GM18907 (cell line): Measurements from ENCODE around the gene KCNIP4.

Experiments used
- ATAC-seq: cut with Tn5 transposase; IDR thresholded peaks from one replicate; pipeline ENCODE4 v1.9.1; 2021; ENCODE audit warnings: mild to moderate bottlenecking, moderate library complexity; ENCODE audit not compliant: unreplicated experiment

Gene KCNIP4

GRCh38 chr4:21699446-21699845 is 249.1 kb downstream of the KCNIP4 start:
- no peak for ATAC-seq

GRCh38 chr4:21697583-21697982 is 251.0 kb downstream of the KCNIP4 start:
- no peak for ATAC-seq

GRCh38 chr4:21695141-21695540 is 253.4 kb downstream of the KCNIP4 start:
- ATAC-seq = no peak

GRCh38 chr4:21692241-21692640 is 256.3 kb downstream of the KCNIP4 start:
- ATAC-seq = no peak

GRCh38 chr4:21688596-21689265 is 259.8 kb downstream of the KCNIP4 start:
- ATAC-seq = no peak

- no peak for ATAC-seq
Observed at GRCh38 chr4:21685911-21686310, 262.7 kb downstream of the KCNIP4 start.

- ATAC-seq = no peak
Observed at GRCh38 chr4:21680326-21680898, 268.2 kb downstream of the KCNIP4 start.

GRCh38 chr4:21678711-21679110 is 269.9 kb downstream of the KCNIP4 start:
- ATAC-seq = no peak

- no peak for ATAC-seq
Observed at GRCh38 chr4:21677173-21677572, 271.4 kb downstream of the KCNIP4 start.

- ATAC-seq = no peak
Observed at GRCh38 chr4:21664355-21664754, 284.2 kb downstream of the KCNIP4 start.

- no peak for ATAC-seq
Observed at GRCh38 chr4:21656832-21657231, 291.7 kb downstream of the KCNIP4 start.

- ATAC-seq = no peak
Observed at GRCh38 chr4:21655031-21655430, 293.5 kb downstream of the KCNIP4 start.

GRCh38 chr4:21652508-21653231 is 295.9 kb downstream of the KCNIP4 start:
- no peak for ATAC-seq

- ATAC-seq = no peak
Observed at GRCh38 chr4:21649391-21650090, 299.0 kb downstream of the KCNIP4 start.

- ATAC-seq = no peak
Observed at GRCh38 chr4:21645776-21646175, 302.8 kb downstream of the KCNIP4 start.

GRCh38 chr4:21641696-21642095 is 306.9 kb downstream of the KCNIP4 start:
- ATAC-seq = no peak

GRCh38 chr4:21638171-21638725 is 310.3 kb downstream of the KCNIP4 start:
- ATAC-seq = no peak

- ATAC-seq = no peak
Observed at GRCh38 chr4:21628916-21629610, 319.5 kb downstream of the KCNIP4 start.

- no peak for ATAC-seq
Observed at GRCh38 chr4:21628116-21628670, 320.4 kb downstream of the KCNIP4 start.

- ATAC-seq = no peak
Observed at GRCh38 chr4:21625447-21625846, 323.1 kb downstream of the KCNIP4 start.
